ENCODE measurements around the gene TET3. TPM values are rescaled to one million over a fixed set of nuclear protein-coding genes. Genes with fewer than 3 reads are reported as not detected.
A peak's percentile ranks its signal among the peaks of the same experiment; 100 is the strongest.

Gene TET3
- polyA plus RNA-seq, 1 of the 3 experiments (the other 2 are of a cell fraction) = 1.6 TPM

GRCh38 chr2:74010087-74010541, 25.4 kb downstream of the TET3 start:
- no peak for TF ChIP-seq FOXM1 (IDR thresholded peaks at IDR 0.05; ENCODE audit: low read depth)
- TF ChIP-seq RXRA (IDR thresholded peaks at IDR 0.05; ENCODE audit: borderline replicate concordance, low read depth) = no peak
- no peak for TF ChIP-seq SMC3 (IDR thresholded peaks at IDR 0.05; ENCODE audit: low read depth, low read length)
- no peak for TF ChIP-seq RCOR1 (IDR thresholded peaks at IDR 0.05; ENCODE audit: low read length)
- no peak for TF ChIP-seq CTCF (IDR thresholded peaks at IDR 0.05)
- Histone ChIP-seq H3K4me3 (ENCODE audit: low read depth in 2 of 2, low read length in 1 of 2) (no peak overlapping the region), H3K79me2 (ENCODE audit: insufficient read depth) (no peaks in the 10 kb centered on the region), H3K4me2 (no peak overlapping the region), H3K9ac (no peak overlapping the region), H2AFZ (ENCODE audit: low read depth) (no peak overlapping the region), H4K20me1 (ENCODE audit: insufficient read depth) (no peaks in the 10 kb centered on the region; the same call in 1 of the 2 replicates), H3K4me1 (ENCODE audit: control insufficient read depth in 1 of 2, insufficient read depth in 2 of 2, low read depth in 1 of 2, low read length in 1 of 2) (peaks cover 10 to 39% of the 10 kb centered on the region in 2 experiments; a peak in 3 of 4 replicates), H3K9me3 (no peaks in the 10 kb centered on the region), H3K27me3 (ENCODE audit: insufficient read depth) (no peaks in the 10 kb centered on the region), H3K36me3 (replicated peaks in 1 of 2; ENCODE audit: control insufficient read depth in 1 of 2, insufficient read depth in 2 of 2, low read length in 1 of 2) (peaks cover 0 to 16% of the 10 kb centered on the region in 2 experiments), H3K9me2 (no peaks in the 10 kb centered on the region), H3K27ac (ENCODE audit: low read depth in 2 of 2, low read length in 1 of 2) (no peak overlapping the region; a peak in 1 of 4 replicates), H3F3A (replicated peaks; ENCODE audit: insufficient read depth) (no peaks in the 10 kb centered on the region)
- POLR2A ChIA-PET = interaction anchor here (0.8 kb wide), 1 partner anchor 9 kb away, joined by 3 read pairs; no protein-coding TSS in a partner anchor
- 63% methylated on average over 3 of the region's 13 CpGs for WGBS (ENCODE audit: low lambda C conversion rate)
- peak; percentile 59 for DNase-seq
- CTCF ChIA-PET = interaction anchor here (1.0 to 1.6 kb wide), 2 partner anchors 22 to 162 kb away, joined by 3 to 4 read pairs; no protein-coding TSS in a partner anchor

DNA sequence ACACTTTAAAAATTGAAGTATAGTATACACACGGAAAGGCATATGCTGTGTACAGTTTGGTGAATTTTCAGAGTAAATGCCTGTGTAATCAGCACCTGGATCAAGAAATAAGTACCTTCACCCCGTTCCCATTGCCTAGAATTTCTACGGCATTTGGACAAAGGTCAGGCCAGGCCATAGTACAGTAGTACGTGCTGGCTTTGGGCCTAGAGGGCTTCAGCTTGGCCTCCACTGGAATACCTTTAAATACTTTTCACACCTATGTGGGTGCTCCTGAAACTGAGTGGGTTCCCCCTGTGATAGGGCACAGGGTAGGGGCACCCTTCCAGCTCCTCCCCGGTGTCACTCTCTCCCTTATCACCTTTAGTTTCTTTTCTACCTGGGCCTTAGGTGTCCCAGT, 26.5 kb downstream of the TET3 start:
- Histone ChIP-seq H3K4me1 (ENCODE audit: control insufficient read depth in 1 of 2, insufficient read depth in 2 of 2, low read depth in 1 of 2, low read length in 1 of 2) (peaks cover 5 to 29% of the 10 kb centered on the region in 2 experiments; a peak in 3 of 4 replicates), H2AFZ (ENCODE audit: low read depth) (no peak overlapping the region), H3K27ac (ENCODE audit: low read depth in 2 of 2, low read length in 1 of 2) (no peak overlapping the region), H3K79me2 (ENCODE audit: insufficient read depth) (no peaks in the 10 kb centered on the region), H3K4me3 (ENCODE audit: low read depth in 2 of 2, low read length in 1 of 2) (no peak overlapping the region), H3K9ac (no peak overlapping the region), H3K4me2 (no peak overlapping the region), H4K20me1 (ENCODE audit: insufficient read depth) (peaks cover under 1% of the 10 kb centered on the region; the same call in 1 of the 2 replicates), H3F3A (replicated peaks; ENCODE audit: insufficient read depth) (no peaks in the 10 kb centered on the region), H3K9me2 (no peaks in the 10 kb centered on the region), H3K36me3 (replicated peaks in 1 of 2; ENCODE audit: control insufficient read depth in 1 of 2, insufficient read depth in 2 of 2, low read length in 1 of 2) (peaks cover 0 to 8% of the 10 kb centered on the region in 2 experiments), H3K9me3 (no peaks in the 10 kb centered on the region), H3K27me3 (ENCODE audit: insufficient read depth) (no peaks in the 10 kb centered on the region)
- POLR2A ChIA-PET = no interaction called here
- CTCF ChIA-PET = interaction anchor here (0.8 to 1.6 kb wide), 2 partner anchors 11 to 56 kb away, joined by 3 read pairs; no protein-coding TSS in a partner anchor
- DNase-seq = no peak
- 91% methylated on average over 5 of the region's 5 CpGs for WGBS (ENCODE audit: low lambda C conversion rate)
- TF ChIP-seq TAF1 (IDR thresholded peaks at IDR 0.05; ENCODE audit: borderline replicate concordance, low read depth, low read length) (no peak), GABPA (IDR thresholded peaks at IDR 0.05; ENCODE audit: low read depth) (no peak), SIN3A (IDR thresholded peaks at IDR 0.05; ENCODE audit: borderline replicate concordance, low read depth, low read length) (no peak), CHD2 (IDR thresholded peaks at IDR 0.05; ENCODE audit: low read length, partially characterized antibody) (no peak), MEF2A (IDR thresholded peaks at IDR 0.05; ENCODE audit: borderline replicate concordance, low read depth) (no peak), POLR2AphosphoS5 (IDR thresholded peaks at IDR 0.05; ENCODE audit: low read depth, low read length) (no peak), RCOR1 (IDR thresholded peaks at IDR 0.05; ENCODE audit: low read length) (no peak)
